Stomach (tissue), 9 donors: Measurements from ENCODE around the gene SLC1A6. TPM values are rescaled to one million over a fixed set of nuclear protein-coding genes. Genes with fewer than 3 reads are reported as not detected.
A peak's percentile ranks its signal among the peaks of the same experiment; 100 is the strongest.

Experiments used
- DNase-seq, 2 donors: peaks; one replicate each; pipeline versions ENCODE4 v3.0.0 to v3.0.0-alpha.2; 2013 to 2019
- H3K27ac ChIP-seq, 5 donors: fragments of 200-600 bp in 4 of 5; sonication (generic) in 4 of 5; one replicate each; pipeline ENCODE4 v1.5.1; 2013 to 2019; ENCODE audit warnings: mild to moderate bottlenecking in 1 of 5, moderate library complexity in 1 of 5
- H3K27me3 ChIP-seq, 3 donors: fragments of 200-600 bp; sonication (generic); one replicate each; pipeline ENCODE4 v1.5.1; 2017 to 2019; ENCODE audit warnings: mixed run types in 1 of 3
- H3K36me3 ChIP-seq, 4 donors: fragments of 200-600 bp; sonication (generic); 1 replicate in 3 of 4; 2 replicates in 1 of 4; pipeline ENCODE4 v1.5.1; 2016 to 2019
- H3K4me1 ChIP-seq, 4 donors: fragments of 200-600 bp; sonication (generic); one replicate each; pipeline ENCODE4 v1.5.1; 2016 to 2019
- H3K4me3 ChIP-seq, 4 donors: fragments of 200-600 bp; sonication (generic) in 3 of 4; one replicate each; pipeline ENCODE4 v1.5.1; 2016 to 2019; ENCODE audit warnings: mild to moderate bottlenecking in 1 of 4
- H3K9me3 ChIP-seq, 4 donors: fragments of 200-600 bp; sonication (generic); one replicate each; pipeline ENCODE4 v1.5.1; 2016 to 2019
- EP300 ChIP-seq: sonication (generic); formaldehyde crosslinking; IDR thresholded peaks from one replicate; pipeline ENCODE4 v1.6.1; 2017; ENCODE audit warnings: antibody characterized with exemption
- POLR2A ChIP-seq, 4 donors: fragments of 450-650 bp; IDR thresholded peaks; one replicate each; pipeline ENCODE4 v1.6.1; 2016; ENCODE audit warnings: antibody characterized with exemption in 4 of 4, control low read depth in 2 of 4, mild to moderate bottlenecking in 1 of 4, moderate library complexity in 1 of 4
- POLR2AphosphoS5 ChIP-seq, 3 donors: sonication (generic); formaldehyde crosslinking; IDR thresholded peaks; one replicate each; pipeline ENCODE4 v1.6.1; 2016; ENCODE audit warnings: antibody characterized with exemption in 3 of 3
- WGBS, 5 donors: extraction: QIAGEN DNeasy Blood & Tissue Kit in 3 of 5; methylation state at CpG; one replicate each; pipeline versions ENCODE4 v1.1.5 to v1.1.7; 2013 to 2018; 5-methylcytosine and 5-hydroxymethylcytosine counted together
- intact Hi-C: fragments of 100-400 bp; cut with DNase I; formaldehyde crosslinking; loops from one replicate; pipeline ENCODE4 v1.15.1; 2023; ENCODE audit warnings: low total_unique reads
- polyA plus RNA-seq, 3 donors: library from polyadenylated mRNA; stranded (reverse); fragments of 200-250 nt; gene quantifications; one replicate each; pipeline ENCODE4 v1.2.3, GENCODE V29; 2013
- total RNA-seq, 5 donors: library from RNA; depleted of rRNA; stranded (reverse); fragments of >200 nt; gene quantifications; one replicate each; pipeline versions ENCODE4 v1.1.0 to v1.2.3, GENCODE V29; 2014 to 2016
- TF ChIP-seq, protein P1 (sequence below), 7 experiments: fragments of 450-650 bp in 4 of 7; fragments of 200-600 bp in 3 of 7; sonication (generic) in 3 of 7; IDR thresholded peaks; one replicate each; pipeline ENCODE4 v1.5.1; 2016 to 2019; ENCODE audit warnings: antibody characterized with exemption in 7 of 7, control low read depth in 2 of 7, mild to moderate bottlenecking in 1 of 7
- donor health status: healthy with polysubstance abuse.
- donor health status: Bipolar disorder and iron deficiency.
- donor health status: healthy.

SLC1A6 gene
- total and polyA plus RNA-seq, 8 donors = 0.37 TPM; not detected in 7

DNA sequence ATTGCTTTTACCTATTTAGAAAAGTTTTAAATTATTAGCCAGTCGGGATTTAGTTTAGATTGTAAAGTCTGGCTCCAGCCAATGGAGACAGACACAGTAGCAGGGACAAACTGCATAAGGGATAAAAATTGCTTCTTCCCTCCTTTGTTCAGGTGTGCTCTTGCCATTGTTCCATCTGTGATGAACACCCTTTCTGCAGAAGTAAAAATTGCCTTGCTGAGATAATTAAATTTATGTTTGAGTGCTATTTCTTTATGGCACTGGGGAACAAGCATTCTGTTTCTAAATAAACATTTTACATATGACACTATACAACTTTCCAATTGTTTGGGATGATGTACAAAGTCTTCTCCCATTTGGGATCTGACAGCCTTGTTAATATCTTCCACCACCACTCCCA, 20.4 kb downstream of the SLC1A6 start:
- DNase-seq = no peak
- no peaks in the 10 kb centered on the region for H3K4me1 ChIP-seq
- H3K9me3 ChIP-seq = peaks cover 4 to 67% (median 62%) of the 10 kb centered on the region in 4 donors
- H3K27ac ChIP-seq = no peak overlapping the region
- intact Hi-C loops = no loop called here
- no peak overlapping the region for H3K4me3 ChIP-seq
- H3K36me3 ChIP-seq = no peaks in the 10 kb centered on the region
- H3K27me3 ChIP-seq = peaks cover 0 to 7% (median 7%) of the 10 kb centered on the region in 3 donors
- 12 to 87% (median 70%) methylated on average over 1 of the region's 1 CpG for WGBS, 5 donors
- no peak for TF ChIP-seq EP300
- no peak for TF ChIP-seq POLR2AphosphoS5 (IDR thresholded peaks at IDR 0.05)
- TF ChIP-seq, protein P1, sequence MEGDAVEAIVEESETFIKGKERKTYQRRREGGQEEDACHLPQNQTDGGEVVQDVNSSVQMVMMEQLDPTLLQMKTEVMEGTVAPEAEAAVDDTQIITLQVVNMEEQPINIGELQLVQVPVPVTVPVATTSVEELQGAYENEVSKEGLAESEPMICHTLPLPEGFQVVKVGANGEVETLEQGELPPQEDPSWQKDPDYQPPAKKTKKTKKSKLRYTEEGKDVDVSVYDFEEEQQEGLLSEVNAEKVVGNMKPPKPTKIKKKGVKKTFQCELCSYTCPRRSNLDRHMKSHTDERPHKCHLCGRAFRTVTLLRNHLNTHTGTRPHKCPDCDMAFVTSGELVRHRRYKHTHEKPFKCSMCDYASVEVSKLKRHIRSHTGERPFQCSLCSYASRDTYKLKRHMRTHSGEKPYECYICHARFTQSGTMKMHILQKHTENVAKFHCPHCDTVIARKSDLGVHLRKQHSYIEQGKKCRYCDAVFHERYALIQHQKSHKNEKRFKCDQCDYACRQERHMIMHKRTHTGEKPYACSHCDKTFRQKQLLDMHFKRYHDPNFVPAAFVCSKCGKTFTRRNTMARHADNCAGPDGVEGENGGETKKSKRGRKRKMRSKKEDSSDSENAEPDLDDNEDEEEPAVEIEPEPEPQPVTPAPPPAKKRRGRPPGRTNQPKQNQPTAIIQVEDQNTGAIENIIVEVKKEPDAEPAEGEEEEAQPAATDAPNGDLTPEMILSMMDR (IDR thresholded peaks at IDR 0.05) = no peak
- TF ChIP-seq POLR2A (IDR thresholded peaks at IDR 0.05) = no peak

DNA sequence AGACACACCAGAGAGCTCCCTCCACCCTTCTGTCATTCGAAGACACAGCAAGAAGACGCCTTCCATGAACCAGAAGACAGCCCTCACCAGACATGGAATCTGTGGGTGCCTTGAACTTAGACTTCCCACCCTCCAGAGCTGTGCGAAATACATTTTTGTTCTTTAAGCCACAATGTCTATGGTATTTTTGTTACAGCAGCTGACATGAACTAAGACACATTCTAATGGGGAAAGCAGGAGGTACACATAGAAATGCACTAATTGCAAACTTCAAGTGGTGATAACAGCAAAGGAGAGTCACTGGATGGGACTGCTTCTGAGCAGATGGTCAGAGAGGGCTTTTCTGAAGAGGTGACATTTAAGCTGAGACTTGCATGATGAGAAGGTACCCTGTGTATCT, 22.2 kb downstream of the SLC1A6 start:
- Histone ChIP-seq H3K27ac (no peak overlapping the region), H3K36me3 (no peaks in the 10 kb centered on the region), H3K4me1 (no peaks in the 10 kb centered on the region), H3K4me3 (no peak overlapping the region), H3K27me3 (peaks cover 0 to 24% (median 12%) of the 10 kb centered on the region in 3 donors), H3K9me3 (peaks cover 4 to 70% (median 59%) of the 10 kb centered on the region in 4 donors)
- WGBS, 5 donors = 88 to 91% (median 89%) methylated on average over 3 of the region's 3 CpGs
- TF ChIP-seq POLR2AphosphoS5 (IDR thresholded peaks at IDR 0.05) = no peak
- no peak for TF ChIP-seq POLR2A (IDR thresholded peaks at IDR 0.05)
- TF ChIP-seq, protein P1 (IDR thresholded peaks at IDR 0.05) = no peak
- no peak for TF ChIP-seq EP300
- intact Hi-C loops = no loop called here
- DNase-seq = no peak

DNA sequence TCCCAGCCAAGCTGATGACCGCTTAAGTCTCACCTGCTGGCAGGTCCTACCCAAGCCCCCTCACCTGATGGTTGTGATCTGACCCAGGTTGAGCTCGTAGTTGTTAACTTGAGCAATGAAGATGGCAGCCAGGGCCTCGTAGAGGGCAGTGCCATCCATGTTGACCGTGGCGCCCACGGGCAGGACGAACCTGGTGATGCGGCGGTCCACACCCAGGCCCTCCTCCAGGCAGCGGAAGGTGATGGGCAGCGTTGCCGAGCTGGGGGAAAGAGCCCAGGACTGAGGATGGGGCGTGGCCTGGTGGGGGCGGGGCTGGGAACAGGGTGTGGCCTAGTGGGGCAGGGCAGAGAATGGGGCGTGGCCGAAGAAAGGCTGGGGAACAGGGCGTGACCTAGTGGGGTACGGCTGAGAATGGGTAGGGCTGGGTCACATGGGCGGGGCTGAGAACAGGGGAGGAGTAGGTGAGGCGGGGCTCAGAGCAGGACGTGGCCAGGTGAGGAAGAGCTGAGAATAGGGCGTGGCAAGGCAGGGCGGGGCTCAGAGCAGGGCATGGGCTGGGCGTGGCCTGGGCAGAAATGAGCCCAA, 25.5 kb downstream of the SLC1A6 start:
- no peak overlapping the region for H3K27ac ChIP-seq
- H3K36me3 ChIP-seq = no peaks in the 10 kb centered on the region
- 10 to 39% (median 32%) methylated on average over 10 to 24 of the region's 24 CpGs for WGBS, 5 donors
- H3K4me1 ChIP-seq = no peaks in the 10 kb centered on the region
- peaks cover 0 to 33% (median 12%) of the 10 kb centered on the region in 3 donors for H3K27me3 ChIP-seq
- H3K9me3 ChIP-seq = peaks cover 4 to 42% (median 35%) of the 10 kb centered on the region in 4 donors
- peak in 1 of 2 donors; percentile 2 for DNase-seq
- no peak for TF ChIP-seq POLR2AphosphoS5 (IDR thresholded peaks at IDR 0.05)
- TF ChIP-seq POLR2A (IDR thresholded peaks at IDR 0.05) = no peak
- TF ChIP-seq, protein P1 (IDR thresholded peaks at IDR 0.05) = no peak
- TF ChIP-seq EP300 = no peak
- H3K4me3 ChIP-seq = no peak overlapping the region
- intact Hi-C loops = no loop called here

- H3K27me3 ChIP-seq = peaks cover 0 to 33% (median 11%) of the 10 kb centered on the region in 3 donors
- no peak overlapping the region for H3K4me3 ChIP-seq
- no peaks in the 10 kb centered on the region for H3K36me3 ChIP-seq
- H3K9me3 ChIP-seq = peaks cover 0 to 28% (median 21%) of the 10 kb centered on the region in 4 donors
- H3K27ac ChIP-seq = no peak overlapping the region
- TF ChIP-seq EP300 (no peak), POLR2AphosphoS5 (IDR thresholded peaks at IDR 0.05) (no peak), POLR2A (IDR thresholded peaks at IDR 0.05) (no peak)
- TF ChIP-seq, protein P1 (IDR thresholded peaks at IDR 0.05) = no peak
- no peaks in the 10 kb centered on the region for H3K4me1 ChIP-seq
- WGBS, 5 donors = 74 to 83% (median 82%) methylated on average over 10 to 11 of the region's 11 CpGs
- no peak for DNase-seq
- intact Hi-C loops = no loop called here
Observed at GRCh38 chr19:14952767-14953166, 26.9 kb downstream of the SLC1A6 start.
